Activated T-cell treated with anti-CD3 and anti-CD28 coated beads, Interleukin-2, amount 50 U/mL, for 24 hours (primary cell): ENCODE measurements around the gene FKBP5.
"Not testable (repeated sequence)": the region's sequence is repeated elsewhere in the genome, so short reads cannot be mapped to it uniquely, and the experiment has no call there.

ENCODE experiments used
- DNase-seq: peaks from one replicate; pipeline ENCODE4 v3.0.0-alpha.2; 2020
- H3K27ac Mint-ChIP-seq: 2 replicates; pipeline ENCODE4 v1.8.0; 2020; ENCODE audit warnings: mild to moderate bottlenecking, mixed read lengths
- H3K27me3 Mint-ChIP-seq: 2 replicates; pipeline ENCODE4 v1.8.0; 2020; ENCODE audit warnings: mixed read lengths
- H3K36me3 Mint-ChIP-seq: 2 replicates; pipeline ENCODE4 v1.8.0; 2020; ENCODE audit warnings: low read depth, mixed read lengths
- H3K4me1 Mint-ChIP-seq: 2 replicates; pipeline ENCODE4 v1.8.0; 2020; ENCODE audit warnings: low read depth, mixed read lengths
- H3K4me3 Mint-ChIP-seq: 2 replicates; pipeline ENCODE4 v1.8.0; 2020; ENCODE audit warnings: mild to moderate bottlenecking, moderate library complexity, mixed read lengths
- H3K9me3 Mint-ChIP-seq: 2 replicates; pipeline ENCODE4 v1.8.0; 2020; ENCODE audit warnings: mixed read lengths

FKBP5 gene

DNA sequence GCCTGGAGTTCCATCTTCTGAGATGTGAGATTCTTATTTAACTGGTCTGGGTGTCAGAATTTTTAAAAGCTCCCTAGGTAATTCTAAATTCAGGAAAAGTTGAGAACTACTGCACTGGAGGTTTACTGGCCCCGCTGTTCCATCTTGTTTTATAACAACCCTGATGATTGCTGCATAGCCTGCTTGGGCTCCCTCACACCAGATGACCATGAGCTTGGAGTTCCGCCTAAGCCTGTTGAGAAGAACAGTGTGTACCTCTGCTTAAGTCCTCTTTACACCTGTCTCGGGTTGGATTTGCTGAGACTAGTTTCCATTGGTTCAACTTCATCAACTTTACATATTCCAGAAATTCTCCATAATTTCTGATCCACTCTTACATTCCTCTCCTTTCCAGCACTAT, 77.9 kb downstream of the FKBP5 start:
- H3K9me3 Mint-ChIP-seq, result peaks cover 10% of the 10 kb centered on the region
- H3K4me1 Mint-ChIP-seq, result peaks cover 78% of the 10 kb centered on the region
- H3K27ac Mint-ChIP-seq, result peak overlapping the region; percentile 79
- peak overlapping the region; percentile 18 for H3K4me3 Mint-ChIP-seq
- peaks cover 88% of the 10 kb centered on the region for H3K36me3 Mint-ChIP-seq
- no peak for DNase-seq
- no peaks in the 10 kb centered on the region for H3K27me3 Mint-ChIP-seq

DNA sequence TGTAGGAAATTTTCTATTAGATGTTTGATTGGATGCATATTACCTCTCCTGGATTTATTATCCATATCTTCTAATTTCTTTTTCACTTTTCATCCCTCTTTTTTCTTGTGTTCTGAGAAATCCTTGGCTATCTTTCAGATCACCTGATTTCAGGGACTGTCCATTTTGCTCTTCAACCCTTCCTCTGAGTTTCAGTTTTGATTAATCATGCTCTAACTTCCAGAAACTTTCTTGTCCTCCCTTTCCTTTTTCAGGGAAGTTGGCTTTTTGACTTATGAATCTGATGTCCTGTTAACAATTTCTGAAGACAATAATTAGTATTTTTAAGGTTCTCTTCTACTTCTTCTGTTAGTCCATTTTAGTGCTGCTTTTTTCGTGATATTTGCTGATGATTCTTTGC, 79.1 kb downstream of the FKBP5 start:
- peaks cover 75% of the 10 kb centered on the region for H3K4me1 Mint-ChIP-seq
- H3K27ac Mint-ChIP-seq, result peak overlapping the region; percentile 14
- H3K36me3 Mint-ChIP-seq, result peaks cover 85% of the 10 kb centered on the region
- DNase-seq, result no peak
- peaks cover 10% of the 10 kb centered on the region for H3K9me3 Mint-ChIP-seq
- H3K27me3 Mint-ChIP-seq, result no peaks in the 10 kb centered on the region
- no peak overlapping the region for H3K4me3 Mint-ChIP-seq

DNA sequence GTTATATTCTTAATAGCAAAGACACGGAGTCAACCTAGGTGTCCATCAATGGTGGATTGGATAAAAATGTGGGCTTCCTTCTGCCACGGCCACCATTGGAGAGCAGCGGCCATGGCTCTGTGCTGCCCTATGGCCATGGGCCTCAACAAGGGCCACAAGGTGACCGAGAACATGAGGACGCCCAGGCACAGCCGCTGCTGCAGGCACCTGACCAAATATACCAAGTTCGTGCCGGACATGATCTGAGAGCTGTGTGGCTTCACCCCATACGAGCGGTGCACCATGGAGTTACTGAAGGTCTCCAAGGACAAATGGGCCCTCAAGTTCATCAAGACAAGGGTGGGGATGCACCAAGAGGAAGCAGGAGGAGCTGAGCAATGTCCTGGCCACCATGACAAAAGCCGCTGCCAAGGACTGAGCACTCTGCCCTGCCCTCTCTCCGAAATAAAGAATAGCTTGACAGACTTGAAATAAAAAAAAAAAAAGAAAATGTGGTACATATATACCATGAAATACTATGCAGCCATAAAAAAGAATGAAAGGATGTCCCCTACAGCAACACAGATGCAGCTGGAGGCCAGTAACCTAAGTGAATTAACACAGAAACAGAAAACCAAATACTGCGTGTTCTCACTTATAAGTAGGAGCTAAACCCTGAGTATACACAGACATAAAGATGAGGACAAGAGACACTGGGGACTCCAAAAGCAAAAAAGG, 81.0 kb downstream of the FKBP5 start:
- Mint-ChIP-seq H3K4me1 (peaks cover 73% of the 10 kb centered on the region), H3K4me3 (no peak overlapping the region), H3K9me3 (peaks cover 6% of the 10 kb centered on the region), H3K36me3 (peaks cover 81% of the 10 kb centered on the region), H3K27me3 (no peaks in the 10 kb centered on the region), H3K27ac (peak overlapping the region; percentile 33)
- no peak for DNase-seq

DNA sequence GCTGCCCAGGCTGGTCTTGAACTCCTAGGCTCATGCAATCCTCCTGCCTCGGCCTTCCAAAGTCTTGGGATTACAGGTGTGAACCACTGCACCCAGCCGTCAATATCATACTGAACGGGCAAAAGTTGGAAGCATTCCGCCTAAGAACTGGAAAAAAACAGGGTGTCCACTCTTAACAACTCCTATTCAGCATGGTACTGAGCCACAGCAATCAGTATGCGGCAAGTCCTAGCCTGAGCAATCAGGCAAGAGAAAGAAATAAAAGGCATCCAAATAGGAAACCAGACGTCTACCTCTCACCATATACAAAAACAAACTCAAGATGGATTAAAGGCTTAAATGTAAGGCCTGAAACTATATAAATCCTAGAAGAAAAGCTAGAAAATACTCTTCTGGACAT, 83.1 kb downstream of the FKBP5 start:
- Mint-ChIP-seq H3K9me3 (no peaks in the 10 kb centered on the region), H3K36me3 (peaks cover 65% of the 10 kb centered on the region), H3K27me3 (no peaks in the 10 kb centered on the region), H3K27ac (peak overlapping the region; percentile 86), H3K4me3 (peak overlapping the region; percentile 39), H3K4me1 (peaks cover 73% of the 10 kb centered on the region)
- DNase-seq, result no peak

DNA sequence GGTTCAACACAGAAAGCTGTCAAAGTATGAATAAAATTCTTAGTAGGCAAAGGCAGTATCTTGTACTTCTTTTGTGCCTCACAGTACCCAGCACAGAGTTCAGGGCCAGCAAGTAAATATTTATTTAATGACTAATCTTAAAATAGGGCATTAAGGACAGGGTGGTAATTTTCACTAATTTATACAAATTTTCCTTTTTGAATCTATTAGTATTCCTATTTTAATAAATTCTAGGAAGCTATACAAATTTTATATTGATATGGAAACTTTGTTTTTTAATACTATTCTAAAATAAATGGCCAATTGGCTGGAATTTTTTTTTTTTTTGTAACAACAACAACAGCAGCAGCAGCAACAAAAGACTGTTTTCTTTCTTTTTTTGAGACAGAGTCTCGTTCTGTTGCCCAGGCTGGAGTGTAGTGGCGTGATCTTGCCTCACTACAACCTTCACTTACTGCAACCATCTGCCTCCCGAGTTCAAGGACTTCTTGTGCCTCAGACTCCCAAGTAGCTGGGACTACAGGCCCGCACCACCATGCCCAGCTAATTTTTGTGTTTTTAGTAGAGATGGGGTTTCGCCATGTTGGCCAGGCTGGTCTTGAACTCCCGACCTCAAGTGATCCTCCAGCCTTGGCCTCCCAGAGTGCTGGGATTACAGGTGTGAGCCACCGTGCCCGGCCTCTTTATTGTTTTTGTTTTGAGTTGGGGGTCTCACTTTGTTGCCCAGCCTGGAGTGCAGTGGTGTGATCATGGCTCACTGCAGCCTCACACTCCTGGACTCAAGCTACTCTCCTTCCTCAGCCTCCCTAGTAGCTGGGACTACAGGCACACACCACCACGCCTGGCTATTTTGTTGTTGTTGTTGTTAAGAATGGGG, 85.2 kb downstream of the FKBP5 start:
- Mint-ChIP-seq H3K4me1 (peaks cover 76% of the 10 kb centered on the region), H3K27ac (peak overlapping the region; percentile 79), H3K9me3 (no peaks in the 10 kb centered on the region), H3K27me3 (no peaks in the 10 kb centered on the region), H3K4me3 (no peak overlapping the region), H3K36me3 (peaks cover 65% of the 10 kb centered on the region)
- DNase-seq, result no peak

DNA sequence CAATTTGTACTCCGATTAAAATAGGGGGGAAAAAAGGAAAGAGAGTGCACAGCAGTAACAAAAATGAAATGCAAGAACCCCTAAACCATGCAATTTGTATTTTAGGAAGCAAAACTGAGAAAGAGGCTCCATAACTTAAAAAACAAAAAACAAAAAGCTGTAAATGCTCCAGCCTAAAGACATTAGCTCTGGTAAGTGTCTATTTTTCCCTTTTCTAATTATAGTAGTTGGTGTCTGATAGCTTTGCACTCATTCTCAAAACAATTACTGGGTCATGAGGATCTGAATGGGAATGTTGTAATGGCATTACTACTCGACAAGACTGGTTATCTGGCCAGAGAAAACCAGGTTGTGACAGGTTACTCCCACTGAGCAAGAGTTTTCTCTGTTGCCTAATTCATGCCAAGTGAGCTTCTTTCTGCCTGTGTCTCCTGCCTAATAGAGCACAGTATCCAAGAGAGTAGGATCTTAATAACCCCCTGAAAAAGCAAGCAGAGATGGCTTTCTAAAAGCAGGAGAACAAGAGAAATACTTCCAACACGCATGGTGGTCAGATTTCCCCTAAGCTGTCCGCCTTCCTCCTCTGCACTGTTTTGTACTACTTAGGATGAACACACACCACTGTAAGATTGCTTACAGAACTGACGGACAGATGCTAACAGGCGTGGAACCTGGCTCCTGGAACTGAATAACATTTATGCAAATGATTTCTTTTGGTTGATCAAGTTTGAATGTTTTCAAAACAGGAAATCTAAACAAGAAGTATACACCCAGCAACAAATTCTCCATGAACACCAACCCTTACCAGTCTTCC, 86.4 kb downstream of the FKBP5 start:
- no peaks in the 10 kb centered on the region for H3K9me3 Mint-ChIP-seq
- peak overlapping the region; percentile 58 for H3K4me3 Mint-ChIP-seq
- H3K4me1 Mint-ChIP-seq, result peaks cover 79% of the 10 kb centered on the region

DNA sequence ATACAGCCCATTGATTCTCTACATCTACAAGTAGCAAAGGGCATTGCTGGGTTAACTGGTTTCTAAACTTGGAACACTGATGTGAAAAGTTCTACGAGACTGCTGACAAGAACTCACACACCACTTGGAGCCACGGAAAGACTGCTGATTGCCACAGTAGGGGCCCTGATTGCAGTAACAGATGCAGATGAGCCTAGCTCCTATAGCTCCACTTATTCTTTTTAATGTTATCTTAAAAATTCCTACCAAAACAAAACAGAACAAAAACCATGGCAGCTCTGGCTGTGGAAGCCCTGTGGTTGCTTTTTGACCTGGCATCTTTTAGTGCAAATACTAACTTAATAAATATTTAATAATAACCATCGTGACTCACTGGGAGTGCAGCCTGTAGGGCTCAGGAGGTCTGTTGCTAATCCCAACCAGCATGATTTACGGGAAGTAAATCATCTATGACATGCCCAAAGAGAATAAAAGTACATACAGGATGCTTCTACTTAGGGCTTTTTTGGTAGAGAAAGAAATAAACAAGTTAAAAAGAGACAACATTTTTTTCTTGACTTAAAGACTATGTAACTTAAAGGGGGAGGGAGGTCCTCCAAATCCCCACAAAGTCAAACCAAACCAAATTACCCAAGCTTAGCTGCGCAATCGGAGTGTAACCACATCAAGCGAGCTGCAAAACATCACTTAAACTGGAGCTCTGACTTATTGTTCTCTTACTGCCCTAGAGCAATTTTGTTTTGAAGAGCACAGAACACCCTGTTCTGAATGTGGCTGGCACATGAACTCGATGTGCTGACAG, 87.2 kb downstream of the FKBP5 start:
- Mint-ChIP-seq H3K4me1 (peaks cover 83% of the 10 kb centered on the region), H3K27me3 (no peaks in the 10 kb centered on the region), H3K27ac (peak overlapping the region; percentile 79), H3K4me3 (peak overlapping the region; percentile 58), H3K36me3 (peaks cover 65% of the 10 kb centered on the region), H3K9me3 (no peaks in the 10 kb centered on the region)
- no peak for DNase-seq

More for the DNA sequence above, 86.4 kb downstream of the FKBP5 start:
- DNase-seq, result no peak
- Mint-ChIP-seq H3K27me3 (no peaks in the 10 kb centered on the region), H3K27ac (peak overlapping the region; percentile 79), H3K36me3 (peaks cover 62% of the 10 kb centered on the region)

DNA sequence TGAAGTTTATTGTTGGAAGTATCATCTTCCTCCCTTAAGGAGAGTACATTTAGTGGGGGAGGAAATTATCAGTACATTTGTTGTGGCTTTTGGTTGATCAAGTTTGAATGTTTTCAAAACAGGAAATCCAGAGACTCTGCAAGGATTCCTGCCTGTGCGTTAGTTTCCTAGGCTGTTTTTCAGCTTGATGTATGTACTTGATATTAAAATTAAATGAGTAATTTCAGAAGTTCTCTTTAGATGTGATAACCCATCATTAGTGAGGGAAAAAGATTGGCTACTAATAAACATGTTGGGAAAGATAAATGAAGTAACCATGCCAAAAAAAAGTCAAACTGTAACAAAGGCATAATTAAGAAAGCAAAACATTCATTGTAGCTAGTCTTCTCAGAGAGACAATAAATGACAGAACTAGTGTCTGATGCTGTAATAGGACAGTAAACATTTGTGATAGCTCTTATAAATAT, 88.0 kb downstream of the FKBP5 start:
- Mint-ChIP-seq H3K36me3 (peaks cover 67% of the 10 kb centered on the region), H3K9me3 (no peaks in the 10 kb centered on the region), H3K27ac (peak overlapping the region; percentile 79), H3K27me3 (no peaks in the 10 kb centered on the region), H3K4me1 (peaks cover 83% of the 10 kb centered on the region), H3K4me3 (peak overlapping the region; percentile 58)
- DNase-seq, result no peak

DNA sequence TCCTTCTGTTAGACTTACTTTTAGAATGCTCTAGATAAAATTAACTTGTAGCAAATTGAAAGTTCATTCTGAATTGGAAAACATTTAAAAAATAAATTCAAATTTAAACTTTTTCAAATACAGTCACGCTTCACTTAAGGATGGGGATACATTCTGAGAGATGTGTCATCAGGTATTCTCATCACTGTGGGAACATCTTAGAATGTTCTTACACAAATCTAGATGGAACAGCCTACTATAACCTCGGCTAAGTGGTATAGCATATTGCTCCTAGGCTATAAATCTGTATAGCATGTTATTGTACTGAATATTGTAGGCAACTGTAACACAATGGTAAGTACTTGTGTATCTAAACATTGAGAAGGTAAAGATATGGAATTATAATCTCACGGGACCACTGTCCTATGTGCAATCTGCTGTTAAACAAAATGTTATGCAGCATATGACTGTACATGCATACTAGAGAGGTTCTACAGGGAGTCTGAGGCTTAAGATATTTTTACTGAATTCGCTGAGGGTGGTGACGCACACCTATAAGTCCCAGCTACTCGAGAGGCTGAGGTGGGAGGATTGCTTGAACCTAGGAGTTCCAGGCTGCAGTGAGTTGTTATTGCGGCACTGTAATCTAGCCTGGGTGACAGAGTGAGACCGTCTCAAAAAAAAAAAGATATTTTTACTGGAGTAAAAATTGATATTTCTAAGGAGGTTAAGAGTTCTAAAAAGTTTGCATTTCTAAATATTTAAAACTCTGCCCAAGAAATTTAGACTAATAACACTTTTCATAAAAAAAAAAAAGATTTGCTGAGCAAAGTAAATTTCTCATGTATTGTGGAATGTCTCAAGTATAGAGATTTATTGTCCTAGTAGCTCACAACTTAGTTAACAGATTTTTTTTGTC, 88.7 kb downstream of the FKBP5 start:
- H3K4me3 Mint-ChIP-seq, result no peak overlapping the region
- DNase-seq, result no peak
- no peaks in the 10 kb centered on the region for H3K27me3 Mint-ChIP-seq
- H3K9me3 Mint-ChIP-seq, result no peaks in the 10 kb centered on the region
- H3K27ac Mint-ChIP-seq, result peak overlapping the region; percentile 79
- H3K4me1 Mint-ChIP-seq, result peaks cover 84% of the 10 kb centered on the region
- peaks cover 69% of the 10 kb centered on the region for H3K36me3 Mint-ChIP-seq

DNA sequence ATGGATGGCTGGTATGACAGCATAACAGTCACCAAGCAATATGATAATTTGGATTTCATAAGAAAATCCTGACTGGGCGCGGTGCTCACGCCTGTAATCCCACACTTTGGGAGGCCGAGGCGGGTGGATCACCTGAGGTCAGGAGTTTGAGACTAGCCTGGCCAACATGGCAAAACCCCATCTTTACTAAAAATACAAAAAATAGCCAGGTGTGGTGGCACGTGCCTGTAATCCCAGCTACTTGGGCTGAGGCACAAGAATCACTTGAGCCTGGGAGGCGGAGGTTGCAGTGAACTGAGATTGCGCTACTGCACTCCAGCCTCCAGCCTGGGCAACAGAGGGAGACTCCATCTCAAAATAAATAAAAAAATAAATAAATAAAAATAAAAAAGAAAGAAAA, 90.1 kb downstream of the FKBP5 start:
- not testable (repeated sequence) for H3K27ac Mint-ChIP-seq, DNase-seq, H3K9me3 Mint-ChIP-seq, H3K4me3 Mint-ChIP-seq, H3K27me3 Mint-ChIP-seq
- peaks cover 87% of the 10 kb centered on the region for H3K4me1 Mint-ChIP-seq
- H3K36me3 Mint-ChIP-seq, result peaks cover 71% of the 10 kb centered on the region

DNA sequence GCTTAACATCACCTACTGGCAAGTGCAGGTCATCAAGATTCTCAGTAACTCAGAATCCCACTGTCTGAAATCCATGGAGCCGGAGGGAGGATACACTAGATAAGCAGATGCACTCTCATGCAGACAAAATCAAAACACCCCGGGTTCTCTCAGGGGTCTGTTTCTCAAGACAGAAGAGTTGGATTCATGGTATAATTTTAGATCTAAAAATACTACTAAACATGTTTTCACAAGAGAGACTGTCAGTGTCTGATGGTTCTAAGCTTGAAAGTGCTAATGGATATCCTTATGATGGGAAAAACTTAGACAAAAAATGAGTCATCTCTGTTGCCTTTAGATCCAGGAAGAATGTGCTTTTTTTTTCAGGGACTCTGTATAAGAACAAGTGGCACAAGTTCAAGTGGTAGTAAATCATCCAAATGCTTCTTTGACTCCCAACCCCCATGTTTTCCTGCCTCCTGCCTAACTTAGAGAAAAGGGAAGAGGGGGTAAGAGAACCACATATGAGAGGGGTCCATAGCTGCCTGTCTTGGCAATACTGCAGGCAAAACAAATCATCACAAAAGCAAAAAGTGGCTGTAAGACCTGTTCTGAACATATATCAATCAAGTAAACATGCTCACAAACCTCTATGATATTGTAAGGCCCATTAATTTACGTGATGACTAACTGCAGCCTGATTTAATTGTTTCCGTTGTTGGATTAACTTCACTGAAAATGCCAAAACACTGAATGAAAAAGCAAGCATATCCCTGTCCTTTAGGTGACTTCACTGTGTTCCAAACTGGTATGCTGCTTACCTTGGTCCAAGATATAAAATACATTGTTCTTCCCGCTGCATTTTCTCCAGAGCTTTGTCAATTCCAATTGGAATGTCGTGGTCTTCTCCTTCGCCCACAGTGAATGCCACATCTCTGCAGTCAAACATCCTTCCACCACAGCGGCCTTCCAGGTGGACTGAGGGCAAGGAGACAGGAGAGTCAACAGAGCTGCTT, 92.0 kb downstream of the FKBP5 start:
- Mint-ChIP-seq H3K27me3 (no peaks in the 10 kb centered on the region), H3K36me3 (peaks cover 86% of the 10 kb centered on the region), H3K4me1 (peaks cover 89% of the 10 kb centered on the region), H3K4me3 (no peak overlapping the region), H3K9me3 (no peaks in the 10 kb centered on the region), H3K27ac (peak overlapping the region; percentile 75)
- DNase-seq, result no peak

DNA sequence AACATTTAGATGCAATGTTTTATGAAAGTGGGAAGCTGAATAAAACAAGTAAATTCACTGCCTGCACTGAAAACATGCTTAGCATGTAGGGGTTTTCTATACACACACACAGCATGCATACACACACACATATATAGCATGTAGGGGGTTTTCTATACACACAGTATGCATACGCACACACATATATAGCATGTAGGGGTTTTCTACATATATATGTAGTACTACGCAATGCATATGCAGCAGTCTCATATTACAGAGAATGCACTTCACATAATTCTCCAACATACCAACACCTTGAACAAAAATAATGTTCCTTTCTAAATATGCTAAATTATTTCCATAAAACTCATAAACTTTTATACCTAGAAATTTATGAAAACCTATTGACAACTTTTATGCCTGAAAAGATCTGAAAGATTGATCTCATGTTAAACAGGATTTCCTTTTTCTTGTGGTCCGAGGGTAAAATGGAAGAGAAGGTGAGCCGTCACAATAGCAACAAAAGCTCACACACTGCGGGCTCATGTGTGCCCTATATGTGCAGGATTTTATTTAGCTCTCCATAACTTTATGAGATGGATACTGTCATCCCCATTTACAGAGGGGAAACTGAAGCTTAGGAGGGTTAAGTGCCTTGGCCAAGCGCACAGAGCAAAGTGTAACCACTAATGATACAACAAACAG, 94.1 kb downstream of the FKBP5 start:
- no peaks in the 10 kb centered on the region for H3K9me3 Mint-ChIP-seq
- peak overlapping the region; percentile 13 for H3K4me3 Mint-ChIP-seq

More for the DNA sequence above, 94.1 kb downstream of the FKBP5 start:
- no peak for DNase-seq
- Mint-ChIP-seq H3K4me1 (peaks cover 87% of the 10 kb centered on the region), H3K27ac (peak overlapping the region; percentile 78), H3K36me3 (peaks cover 94% of the 10 kb centered on the region), H3K27me3 (no peaks in the 10 kb centered on the region)
